Measurements from ENCODE around the gene MPND.
A peak's percentile ranks its signal among the peaks of the same experiment; 100 is the strongest.
"Not testable (repeated sequence)": the region's sequence is repeated elsewhere in the genome, so short reads cannot be mapped to it uniquely, and the experiment has no call there.

The MPND gene

DNA sequence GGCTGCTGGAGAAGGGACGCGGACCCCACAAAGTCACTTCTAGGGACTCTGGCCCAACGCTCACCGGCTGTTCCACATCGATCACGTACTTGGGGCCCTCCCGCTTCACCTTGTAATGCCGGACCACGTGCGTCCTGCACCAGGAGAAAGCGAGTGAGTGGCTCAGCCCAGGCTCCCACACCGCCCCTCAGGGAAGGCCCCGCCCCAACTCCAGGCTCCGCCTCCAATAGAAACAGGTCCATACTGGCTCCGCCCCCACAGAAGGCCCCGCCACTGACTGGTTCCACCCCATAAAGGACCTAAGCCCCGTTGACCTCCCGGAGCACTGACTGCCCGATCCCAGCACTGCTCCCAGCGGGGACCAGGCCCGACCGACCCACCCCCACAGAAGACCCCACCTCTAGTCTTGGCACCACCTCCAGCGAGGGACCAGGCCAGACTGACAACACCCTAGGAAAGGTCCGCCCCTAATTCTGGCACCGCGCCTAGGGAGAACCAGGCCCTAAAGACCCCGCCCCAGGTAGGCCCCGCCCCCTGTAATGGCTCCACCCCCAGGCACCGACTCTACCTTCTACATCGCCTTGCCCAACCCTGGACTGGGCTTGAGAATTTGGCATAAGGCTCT, 16.0 kb upstream of the MPND start:
- TF ChIP-seq CTCF (IDR thresholded peaks at IDR 0.05; ENCODE audit: insufficient read depth, low read depth, low read length, missing control alignments) = no peak
- H3K4me3 ChIP-seq (ENCODE audit: low read length) = no peak overlapping the region

DNA sequence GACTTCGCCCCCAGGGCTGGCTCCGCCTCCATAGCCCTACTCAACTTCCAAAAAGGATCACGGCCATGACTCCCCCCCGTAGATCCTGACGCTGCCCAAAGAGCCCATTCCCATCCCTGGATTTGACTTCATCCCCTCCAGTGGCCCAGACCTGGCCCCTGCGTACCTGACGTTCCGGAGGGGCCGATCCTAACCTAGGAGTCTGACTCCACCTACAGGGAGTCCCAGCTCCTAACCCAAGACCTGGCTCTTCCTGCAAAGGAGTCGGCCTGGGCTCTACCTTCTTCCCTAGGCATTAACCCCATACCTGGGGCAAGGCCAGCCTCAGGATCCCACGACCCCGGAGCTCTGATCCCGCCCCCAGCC, 15.5 kb upstream of the MPND start:
- DNase-seq (ENCODE audit: low read depth) = no peak
- TF ChIP-seq CTCF (IDR thresholded peaks at IDR 0.05; ENCODE audit: insufficient read depth, low read depth, low read length, missing control alignments) = no peak
- H3K4me3 ChIP-seq (ENCODE audit: low read length) = peak overlapping the region; percentile 8

More for the DNA sequence above, 16.0 kb upstream of the MPND start:
- peak; percentile 35 for DNase-seq (ENCODE audit: low read depth)

- peak; percentile 77 for DNase-seq (ENCODE audit: low read depth)
- TF ChIP-seq CTCF (IDR thresholded peaks at IDR 0.05; ENCODE audit: insufficient read depth, low read depth, low read length, missing control alignments) = no peak
- peak overlapping the region; percentile 45 for H3K4me3 ChIP-seq (ENCODE audit: low read length)
Observed at GRCh38 chr19:4328243-4328990, 14.9 kb upstream of the MPND start.

GRCh38 chr19:4328991-4329681, 14.2 kb upstream of the MPND start:
- not testable (repeated sequence) for DNase-seq (ENCODE audit: low read depth)

GRCh38 chr19:4329858-4330257, 13.5 kb upstream of the MPND start:
- H3K4me3 ChIP-seq (ENCODE audit: low read length) = no peak overlapping the region
- TF ChIP-seq CTCF (IDR thresholded peaks at IDR 0.05; ENCODE audit: insufficient read depth, low read depth, low read length, missing control alignments) = no peak
- DNase-seq (ENCODE audit: low read depth) = no peak

More at GRCh38 chr19:4328991-4329681, 14.2 kb upstream of the MPND start:
- H3K4me3 ChIP-seq (ENCODE audit: low read length) = peak overlapping the region; percentile 45

- DNase-seq (ENCODE audit: low read depth) = no peak
Observed at GRCh38 chr19:4334929-4335570, 8.3 kb upstream of the MPND start.

More at GRCh38 chr19:4334929-4335570, 8.3 kb upstream of the MPND start:
- no peak overlapping the region for H3K4me3 ChIP-seq (ENCODE audit: low read length)
- TF ChIP-seq CTCF (IDR thresholded peaks at IDR 0.05; ENCODE audit: insufficient read depth, low read depth, low read length, missing control alignments) = no peak
